ENCODE data around the gene SLC2A9. TPM values are rescaled to one million over a fixed set of nuclear protein-coding genes. Genes with fewer than 3 reads are reported as not detected.

SLC2A9 gene
- total and polyA plus RNA-seq, 2 of the 13 experiments (the other 11 are each of a cell fraction or from before 2014, with no cell fraction given), result 36.2 to 42.3 TPM

- TF ChIP-seq, protein P1, sequence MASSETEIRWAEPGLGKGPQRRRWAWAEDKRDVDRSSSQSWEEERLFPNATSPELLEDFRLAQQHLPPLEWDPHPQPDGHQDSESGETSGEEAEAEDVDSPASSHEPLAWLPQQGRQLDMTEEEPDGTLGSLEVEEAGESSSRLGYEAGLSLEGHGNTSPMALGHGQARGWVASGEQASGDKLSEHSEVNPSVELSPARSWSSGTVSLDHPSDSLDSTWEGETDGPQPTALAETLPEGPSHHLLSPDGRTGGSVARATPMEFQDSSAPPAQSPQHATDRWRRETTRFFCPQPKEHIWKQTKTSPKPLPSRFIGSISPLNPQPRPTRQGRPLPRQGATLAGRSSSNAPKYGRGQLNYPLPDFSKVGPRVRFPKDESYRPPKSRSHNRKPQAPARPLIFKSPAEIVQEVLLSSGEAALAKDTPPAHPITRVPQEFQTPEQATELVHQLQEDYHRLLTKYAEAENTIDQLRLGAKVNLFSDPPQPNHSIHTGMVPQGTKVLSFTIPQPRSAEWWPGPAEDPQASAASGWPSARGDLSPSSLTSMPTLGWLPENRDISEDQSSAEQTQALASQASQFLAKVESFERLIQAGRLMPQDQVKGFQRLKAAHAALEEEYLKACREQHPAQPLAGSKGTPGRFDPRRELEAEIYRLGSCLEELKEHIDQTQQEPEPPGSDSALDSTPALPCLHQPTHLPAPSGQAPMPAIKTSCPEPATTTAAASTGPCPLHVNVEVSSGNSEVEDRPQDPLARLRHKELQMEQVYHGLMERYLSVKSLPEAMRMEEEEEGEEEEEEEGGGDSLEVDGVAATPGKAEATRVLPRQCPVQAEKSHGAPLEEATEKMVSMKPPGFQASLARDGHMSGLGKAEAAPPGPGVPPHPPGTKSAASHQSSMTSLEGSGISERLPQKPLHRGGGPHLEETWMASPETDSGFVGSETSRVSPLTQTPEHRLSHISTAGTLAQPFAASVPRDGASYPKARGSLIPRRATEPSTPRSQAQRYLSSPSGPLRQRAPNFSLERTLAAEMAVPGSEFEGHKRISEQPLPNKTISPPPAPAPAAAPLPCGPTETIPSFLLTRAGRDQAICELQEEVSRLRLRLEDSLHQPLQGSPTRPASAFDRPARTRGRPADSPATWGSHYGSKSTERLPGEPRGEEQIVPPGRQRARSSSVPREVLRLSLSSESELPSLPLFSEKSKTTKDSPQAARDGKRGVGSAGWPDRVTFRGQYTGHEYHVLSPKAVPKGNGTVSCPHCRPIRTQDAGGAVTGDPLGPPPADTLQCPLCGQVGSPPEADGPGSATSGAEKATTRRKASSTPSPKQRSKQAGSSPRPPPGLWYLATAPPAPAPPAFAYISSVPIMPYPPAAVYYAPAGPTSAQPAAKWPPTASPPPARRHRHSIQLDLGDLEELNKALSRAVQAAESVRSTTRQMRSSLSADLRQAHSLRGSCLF (CRISPR knock-in tag; IDR thresholded peaks at IDR 0.05; ENCODE audit: borderline replicate concordance), result no peak
- TF ChIP-seq RNF2 (conservative IDR thresholded peaks at IDR 0.05; ENCODE audit: low read depth), result no peak
Observed at GRCh38 chr4:9875516-9875915, 145.8 kb downstream of the SLC2A9 start (continued).

GRCh38 chr4:9874385-9874784 is 146.9 kb downstream of the SLC2A9 start:
- Histone ChIP-seq H3K79me2 (ENCODE audit: insufficient read depth, low read length) (no peaks in the 10 kb centered on the region), H3K4me2 (ENCODE audit: low read depth, low read length) (no peak overlapping the region), H3K9me3 (ENCODE audit: low read length) (no peaks in the 10 kb centered on the region), H3K4me1 (ENCODE audit: insufficient read depth, low read length) (no peaks in the 10 kb centered on the region), H3K4me3 (replicated peaks in 1 of 3; ENCODE audit: insufficient read depth in 1 of 3, low read depth in 2 of 3, low read length in 3 of 3) (no peak overlapping the region), H4K20me1 (ENCODE audit: insufficient read depth, low read length) (no peaks in the 10 kb centered on the region), H3K27ac (ENCODE audit: extremely low read length, insufficient read depth, low read length) (no peak overlapping the region), H2AFZ (ENCODE audit: low read length) (no peak overlapping the region), H3K27me3 (ENCODE audit: control insufficient read depth in 1 of 2, insufficient read depth in 2 of 2, low read length in 2 of 2) (no peaks in the 10 kb centered on the region), H3K9ac (ENCODE audit: insufficient read depth, low read depth, low read length) (no peak overlapping the region), H3K36me3 (replicated peaks in 1 of 2; ENCODE audit: control insufficient read depth in 1 of 2, insufficient read depth in 2 of 2, low read length in 2 of 2) (peaks cover 21 to 32% of the 10 kb centered on the region in 2 experiments)
- CTCF ChIA-PET (ENCODE audit: low intra/inter-chr PET ratio, low total read pairs), result no interaction called here
- no TSS peak for BruUV-seq (replicated peaks)
- no peak for FAIRE-seq
- no peak for TF ChIP-seq PTBP1 (IDR thresholded peaks at IDR 0.05; ENCODE audit: low read depth, low read length, poor library complexity, severe bottlenecking)
- TF ChIP-seq, protein P2, sequence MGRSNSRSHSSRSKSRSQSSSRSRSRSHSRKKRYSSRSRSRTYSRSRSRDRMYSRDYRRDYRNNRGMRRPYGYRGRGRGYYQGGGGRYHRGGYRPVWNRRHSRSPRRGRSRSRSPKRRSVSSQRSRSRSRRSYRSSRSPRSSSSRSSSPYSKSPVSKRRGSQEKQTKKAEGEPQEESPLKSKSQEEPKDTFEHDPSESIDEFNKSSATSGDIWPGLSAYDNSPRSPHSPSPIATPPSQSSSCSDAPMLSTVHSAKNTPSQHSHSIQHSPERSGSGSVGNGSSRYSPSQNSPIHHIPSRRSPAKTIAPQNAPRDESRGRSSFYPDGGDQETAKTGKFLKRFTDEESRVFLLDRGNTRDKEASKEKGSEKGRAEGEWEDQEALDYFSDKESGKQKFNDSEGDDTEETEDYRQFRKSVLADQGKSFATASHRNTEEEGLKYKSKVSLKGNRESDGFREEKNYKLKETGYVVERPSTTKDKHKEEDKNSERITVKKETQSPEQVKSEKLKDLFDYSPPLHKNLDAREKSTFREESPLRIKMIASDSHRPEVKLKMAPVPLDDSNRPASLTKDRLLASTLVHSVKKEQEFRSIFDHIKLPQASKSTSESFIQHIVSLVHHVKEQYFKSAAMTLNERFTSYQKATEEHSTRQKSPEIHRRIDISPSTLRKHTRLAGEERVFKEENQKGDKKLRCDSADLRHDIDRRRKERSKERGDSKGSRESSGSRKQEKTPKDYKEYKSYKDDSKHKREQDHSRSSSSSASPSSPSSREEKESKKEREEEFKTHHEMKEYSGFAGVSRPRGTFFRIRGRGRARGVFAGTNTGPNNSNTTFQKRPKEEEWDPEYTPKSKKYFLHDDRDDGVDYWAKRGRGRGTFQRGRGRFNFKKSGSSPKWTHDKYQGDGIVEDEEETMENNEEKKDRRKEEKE (IDR thresholded peaks at IDR 0.05), result no peak
- TF ChIP-seq HDAC6 (IDR thresholded peaks at IDR 0.05; ENCODE audit: low read depth, low read length), result no peak
- TF ChIP-seq, protein P3, sequence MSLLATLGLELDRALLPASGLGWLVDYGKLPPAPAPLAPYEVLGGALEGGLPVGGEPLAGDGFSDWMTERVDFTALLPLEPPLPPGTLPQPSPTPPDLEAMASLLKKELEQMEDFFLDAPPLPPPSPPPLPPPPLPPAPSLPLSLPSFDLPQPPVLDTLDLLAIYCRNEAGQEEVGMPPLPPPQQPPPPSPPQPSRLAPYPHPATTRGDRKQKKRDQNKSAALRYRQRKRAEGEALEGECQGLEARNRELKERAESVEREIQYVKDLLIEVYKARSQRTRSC (CRISPR knock-in tag; IDR thresholded peaks at IDR 0.05; ENCODE audit: low read depth), result no peak
- no peak for TF ChIP-seq NBN (conservative IDR thresholded peaks at IDR 0.05)
- TF ChIP-seq HNRNPUL1 (IDR thresholded peaks at IDR 0.05; ENCODE audit: low read depth, low read length), result no peak
- no peak for TF ChIP-seq TFE3 (CRISPR knock-in tag; IDR thresholded peaks at IDR 0.05)
- no peak for TF ChIP-seq ZSCAN31 (CRISPR knock-in tag; IDR thresholded peaks at IDR 0.05; ENCODE audit: low read depth)
- TF ChIP-seq RBAK (CRISPR knock-in tag; IDR thresholded peaks at IDR 0.05), result no peak
- TF ChIP-seq POLR2G (IDR thresholded peaks at IDR 0.05; ENCODE audit: low read depth, low read length), result no peak
- no peak for TF ChIP-seq RFX1 (IDR thresholded peaks at IDR 0.05)
- POLR2A ChIA-PET, result no interaction called here
- WGBS (ENCODE audit: low lambda C conversion rate), result 93% methylated on average over 2 of the region's 5 CpGs
- no peak for ATAC-seq
- intact Hi-C loops (cut with micrococcal nuclease; ENCODE audit: unreplicated experiment) (no loop called here), in situ Hi-C loops (cut with HindIII; ENCODE audit: extremely low pct_ligation_motif_present, low pct_unique_long_range_greater_than_20kb) (no loop called here)
- DNase-seq (ENCODE audit: low spot score), result no peak

Measured in HepG2 (cell line).